Activated naive CD8-positive, alpha-beta T cell treated with anti-CD3 and anti-CD28 coated beads, Interleukin-2, amount 10 ng/mL, durations not matched to agents 7 days and 5 days (primary cell): ENCODE results near the gene SGTA. TPM values are rescaled to one million over a fixed set of nuclear protein-coding genes. Genes with fewer than 3 reads are reported as not detected.
"Not testable (repeated sequence)": the region's sequence is repeated elsewhere in the genome, so short reads cannot be mapped to it uniquely, and the experiment has no call there.

Experiments used
- ATAC-seq: fragments of 150-1000 bp; cut with Tn5 transposase; one replicate; pipeline ENCODE4 v1.10.0; 2021; ENCODE audit warnings: low read depth, moderate library complexity
- POLR2A ChIA-PET: fragments of 350-600 bp; sonication (Branson Sonifier 250); formaldehyde crosslinking; loops from one replicate; lab custom pipeline; 2021; ENCODE audit warnings: antibody characterized with exemption; lab: Charles Lee
- DNase-seq: peaks from one replicate; pipeline ENCODE4 v3.0.0; 2021
- H3K27ac Mint-ChIP-seq: one replicate; pipeline ENCODE4 v1.8.0; 2022; ENCODE audit warnings: mild to moderate bottlenecking, mixed read lengths
- H3K27me3 Mint-ChIP-seq: one replicate; pipeline ENCODE4 v1.8.0; 2022; ENCODE audit warnings: mild to moderate bottlenecking, moderate library complexity, mixed read lengths
- H3K36me3 Mint-ChIP-seq: one replicate; pipeline ENCODE4 v1.8.0; 2021; ENCODE audit warnings: mild to moderate bottlenecking, mixed read lengths
- H3K4me1 Mint-ChIP-seq: one replicate; pipeline ENCODE4 v1.8.0; 2021; ENCODE audit warnings: mixed read lengths
- H3K4me3 Mint-ChIP-seq: one replicate; pipeline ENCODE4 v1.8.0; 2022; ENCODE audit warnings: mild to moderate bottlenecking, moderate library complexity, mixed read lengths
- H3K9me3 Mint-ChIP-seq: one replicate; pipeline ENCODE4 v1.8.0; 2021; ENCODE audit warnings: mixed read lengths
- total RNA-seq, 2 experiments: library from RNA; stranded (reverse); gene quantifications; one replicate each; pipeline ENCODE4 v1.2.3, GENCODE V29; 2021

The SGTA gene
- total RNA-seq, 2 experiments from 2014 or later = 39.6 to 42.6 TPM

DNA sequence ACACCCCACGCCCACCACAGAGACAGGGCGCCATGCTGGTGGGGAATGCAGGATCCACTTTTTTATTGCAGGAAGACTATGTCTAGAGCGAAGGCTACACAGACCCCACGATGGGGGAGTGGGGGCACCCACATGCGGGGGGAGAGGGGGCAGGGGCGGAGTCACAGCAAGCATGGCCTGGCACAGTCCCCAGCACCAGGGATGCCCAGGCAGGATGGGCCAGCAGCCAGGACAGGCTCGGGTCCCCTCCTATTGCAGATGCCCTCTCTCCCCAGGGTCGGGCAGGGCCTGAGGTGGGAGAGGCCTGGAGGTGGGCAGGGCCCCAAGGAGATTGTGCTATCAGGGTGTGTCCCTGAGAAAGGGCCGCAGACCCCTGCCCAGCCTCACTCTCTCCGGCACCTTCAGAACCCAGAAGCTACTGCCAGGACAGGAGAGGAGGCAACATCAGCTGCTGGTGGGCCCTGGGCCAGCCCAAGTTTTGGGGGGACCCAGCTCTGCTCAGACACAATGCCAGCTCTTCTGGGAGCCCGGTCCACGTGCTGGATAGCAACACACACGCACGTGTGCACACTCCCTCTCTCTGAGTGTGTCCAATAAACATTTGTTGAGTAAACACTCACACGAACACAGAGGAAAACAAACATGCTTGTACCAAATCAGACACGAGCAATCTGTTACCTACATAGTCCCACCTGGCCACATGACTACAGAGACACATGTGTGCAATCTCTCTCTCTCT lies 68.4 kb downstream of the SGTA start:
- Mint-ChIP-seq H3K36me3 (peaks cover 3% of the 10 kb centered on the region), H3K4me3 (no peak overlapping the region), H3K4me1 (peaks cover 2% of the 10 kb centered on the region), H3K9me3 (peaks cover 11% of the 10 kb centered on the region), H3K27me3 (peaks cover 8% of the 10 kb centered on the region), H3K27ac (no peak overlapping the region)
- POLR2A ChIA-PET = interaction anchor here (1.1 kb wide), 1 partner anchor 66 kb away, joined by 3 read pairs; no protein-coding TSS in a partner anchor
- DNase-seq (no peak), ATAC-seq (no peak)

DNA sequence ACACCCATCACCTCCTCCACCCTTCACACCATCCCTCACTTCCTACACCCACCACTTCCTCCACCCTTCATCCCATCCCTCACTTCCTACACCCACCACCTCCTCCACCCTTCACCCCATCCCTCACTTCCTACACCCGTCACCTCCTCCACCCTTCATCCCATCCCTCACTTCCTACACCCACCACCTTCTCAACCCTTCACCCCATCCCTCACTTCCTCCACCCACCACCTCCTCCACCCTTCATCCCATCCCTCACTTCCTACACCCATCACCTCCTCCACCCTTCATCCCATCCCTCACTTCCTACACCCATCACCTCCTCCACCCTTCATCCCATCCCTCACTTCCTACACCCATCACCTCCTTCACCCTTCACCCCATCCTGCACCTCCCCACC lies 69.0 kb downstream of the SGTA start:
- peaks cover 11% of the 10 kb centered on the region for H3K9me3 Mint-ChIP-seq
- H3K4me3 Mint-ChIP-seq, DNase-seq, ATAC-seq, POLR2A ChIA-PET, H3K27ac Mint-ChIP-seq, H3K4me1 Mint-ChIP-seq, H3K27me3 Mint-ChIP-seq, H3K36me3 Mint-ChIP-seq: not testable (repeated sequence)

DNA sequence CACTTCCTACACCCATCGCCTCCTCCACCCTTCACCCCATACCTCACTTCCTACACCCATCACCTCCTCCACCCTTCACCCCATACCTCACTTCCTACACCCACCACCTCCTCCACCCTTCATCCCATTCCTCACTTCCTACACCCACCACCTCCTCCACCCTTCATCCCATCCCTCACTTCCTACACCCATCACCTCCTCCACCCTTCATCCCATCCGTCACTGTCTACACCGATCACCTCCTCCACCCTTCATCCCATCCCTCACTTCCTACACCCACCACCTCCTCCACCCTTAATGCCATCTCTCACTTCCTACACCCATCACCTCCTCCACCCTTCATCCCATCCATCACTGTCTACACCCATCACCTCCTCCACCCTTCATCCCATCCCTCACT lies 69.9 kb downstream of the SGTA start:
- H3K27me3 Mint-ChIP-seq, POLR2A ChIA-PET, H3K4me3 Mint-ChIP-seq, H3K36me3 Mint-ChIP-seq, H3K27ac Mint-ChIP-seq, ATAC-seq, H3K4me1 Mint-ChIP-seq, DNase-seq: not testable (repeated sequence)
- peaks cover 11% of the 10 kb centered on the region for H3K9me3 Mint-ChIP-seq

DNA sequence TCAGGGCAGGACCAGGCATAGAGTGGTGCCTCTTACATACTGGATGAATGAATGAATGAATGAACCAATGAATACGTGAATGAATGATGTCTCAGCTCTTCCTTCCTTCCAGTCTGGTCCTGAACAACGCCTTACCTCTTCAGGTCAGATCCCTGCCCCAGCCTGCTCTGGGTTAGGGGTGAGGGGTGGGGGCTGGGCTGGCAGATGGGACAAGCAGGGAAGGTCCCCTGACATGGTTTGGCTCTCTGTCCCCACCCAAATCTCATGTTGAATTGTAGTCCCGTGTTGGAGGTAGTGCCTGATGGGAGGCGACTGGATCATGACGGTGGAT lies 71.2 kb downstream of the SGTA start:
- Mint-ChIP-seq H3K4me1 (peaks cover 2% of the 10 kb centered on the region), H3K9me3 (peaks cover 11% of the 10 kb centered on the region), H3K27me3 (peaks cover 3% of the 10 kb centered on the region), H3K36me3 (peaks cover 3% of the 10 kb centered on the region), H3K27ac (no peak overlapping the region), H3K4me3 (no peak overlapping the region)
- POLR2A ChIA-PET = no interaction called here
- ATAC-seq = no peak
- DNase-seq = no peak

DNA sequence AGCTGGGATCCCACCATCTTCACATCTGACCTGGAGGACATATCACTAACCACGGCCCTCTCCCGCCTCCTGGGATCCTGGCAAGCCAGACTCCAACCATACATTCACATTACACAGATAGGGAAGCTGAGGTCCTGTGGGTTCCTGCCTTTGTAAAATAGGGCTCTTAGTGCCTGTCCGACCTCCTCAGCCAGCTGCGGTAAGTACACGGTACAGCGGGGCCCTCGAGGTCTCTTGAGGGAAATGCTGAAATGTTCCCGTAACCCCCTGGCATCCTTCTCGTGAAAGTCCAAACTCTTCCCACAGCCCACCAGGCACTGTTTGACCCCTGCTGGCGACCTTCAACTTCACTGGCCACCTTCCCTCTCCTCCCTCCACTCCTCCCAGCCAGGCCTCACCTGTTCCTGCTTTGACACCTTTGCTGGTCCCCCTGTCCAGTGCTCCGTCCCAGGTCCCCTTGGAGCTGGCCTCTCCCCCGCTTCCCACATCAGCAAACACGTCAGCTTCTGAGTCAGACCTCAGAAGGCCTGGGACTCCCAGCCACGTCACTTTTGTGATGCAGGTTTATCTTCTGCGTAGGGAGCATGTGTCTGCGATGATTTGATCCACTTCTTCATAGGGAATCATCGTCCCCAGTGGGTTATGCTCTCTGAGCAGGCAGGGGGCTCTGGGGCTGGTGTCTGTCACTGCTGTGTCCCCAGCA lies 71.8 kb downstream of the SGTA start:
- H3K4me3 Mint-ChIP-seq = no peak overlapping the region
- H3K27me3 Mint-ChIP-seq = peaks cover 3% of the 10 kb centered on the region
- ATAC-seq (no peak), DNase-seq (no peak)
- H3K4me1 Mint-ChIP-seq = peaks cover 2% of the 10 kb centered on the region
- no peak overlapping the region for H3K27ac Mint-ChIP-seq
- peaks cover 11% of the 10 kb centered on the region for H3K9me3 Mint-ChIP-seq
- POLR2A ChIA-PET = no interaction called here
- peaks cover 3% of the 10 kb centered on the region for H3K36me3 Mint-ChIP-seq

DNA sequence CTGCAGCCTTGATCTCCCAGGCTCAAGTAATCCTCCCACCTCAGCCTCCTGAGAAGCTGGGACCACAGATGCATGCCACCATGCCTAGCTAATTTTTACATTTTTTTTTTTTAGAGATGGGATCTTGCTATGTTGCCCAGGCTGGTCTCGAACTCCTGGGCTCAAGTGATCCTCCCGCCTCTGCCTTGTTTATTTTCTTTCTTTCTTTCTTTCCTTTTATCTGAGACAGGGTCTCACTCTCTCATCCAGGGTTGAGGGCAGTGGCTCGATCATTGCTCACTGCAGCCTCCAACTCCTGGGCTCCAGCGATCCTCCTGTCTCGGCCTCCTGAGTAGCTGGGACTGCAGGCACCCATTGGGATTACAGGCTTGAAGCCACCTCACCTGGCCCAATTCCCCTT lies 76.8 kb downstream of the SGTA start:
- DNase-seq = no peak
- POLR2A ChIA-PET = no interaction called here
- H3K27me3 Mint-ChIP-seq = peaks cover 6% of the 10 kb centered on the region

More for the DNA sequence above, 76.8 kb downstream of the SGTA start:
- Mint-ChIP-seq H3K4me1 (peaks cover 2% of the 10 kb centered on the region), H3K36me3 (no peaks in the 10 kb centered on the region), H3K27ac (no peak overlapping the region), H3K9me3 (no peaks in the 10 kb centered on the region), H3K4me3 (no peak overlapping the region)
- ATAC-seq = no peak

Other genes with a start within 250 kb of the SGTA start
- 1 to 10 TPM; 1.2 to 2.2 TPM for gene GNG7, start 80.6 kb downstream of the SGTA start, total RNA-seq
- gene DIRAS1, start 61.9 kb downstream of the SGTA start, total RNA-seq = not detected
- gene SLC39A3, start 43.3 kb downstream of the SGTA start, total RNA-seq = 10 to 100 TPM; 22.4 to 24.2 TPM
- 10 to 100 TPM; 73.2 to 78.8 TPM for gene THOP1, start 2.2 kb upstream of the SGTA start, total RNA-seq
- 1 to 10 TPM; 3.6 to 5.0 TPM for gene ZNF554, start 36.6 kb upstream of the SGTA start, total RNA-seq
- 1 to 10 TPM; 4.8 to 5.3 TPM for gene ZNF555, start 58.2 kb upstream of the SGTA start, total RNA-seq
- not detected for gene ZNF556, start 84.1 kb upstream of the SGTA start, total RNA-seq
- 1 to 10 TPM; 4.7 to 5.7 TPM for gene ZNF57, start 117.7 kb upstream of the SGTA start, total RNA-seq
- 1 to 10 TPM; 5.0 to 5.1 TPM for gene ZNF77, start 161.7 kb upstream of the SGTA start, total RNA-seq
- 1 to 10 TPM; 4.4 to 5.4 TPM for gene TLE6, start 194.3 kb upstream of the SGTA start, total RNA-seq
- gene TLE2, start 246.0 kb upstream of the SGTA start, total RNA-seq = 1 to 10 TPM; 3.9 to 5.0 TPM